ENCODE measurements around the gene RAB28.

Gene RAB28

GRCh38 chr4:13496605-13497004 lies 12.5 kb upstream of the RAB28 start:
- TF ChIP-seq REST (IDR thresholded peaks at IDR 0.05; ENCODE audit: insufficient read depth in 1 of 2, low read depth in 2 of 2, low read length in 2 of 2), result no peak
- TF ChIP-seq POLR2AphosphoS5 (IDR thresholded peaks at IDR 0.05; ENCODE audit: low read depth, low read length), result no peak
- TF ChIP-seq TAF1 (IDR thresholded peaks at IDR 0.05; ENCODE audit: borderline replicate concordance, insufficient read depth, low read length), result no peak
- TF ChIP-seq SIN3A (IDR thresholded peaks at IDR 0.05; ENCODE audit: borderline replicate concordance, insufficient read depth, low read length), result no peak
- no peak for TF ChIP-seq FOXP2 (optimal IDR thresholded peaks at IDR 0.05; ENCODE audit: borderline replicate concordance, extremely low read depth, extremely low read length, insufficient read depth)

- TF ChIP-seq REST (IDR thresholded peaks at IDR 0.05; ENCODE audit: insufficient read depth in 1 of 2, low read depth in 2 of 2, low read length in 2 of 2) (no peak), TAF1 (IDR thresholded peaks at IDR 0.05; ENCODE audit: borderline replicate concordance, insufficient read depth, low read length) (no peak), FOXP2 (optimal IDR thresholded peaks at IDR 0.05; ENCODE audit: borderline replicate concordance, extremely low read depth, extremely low read length, insufficient read depth) (no peak), POLR2AphosphoS5 (IDR thresholded peaks at IDR 0.05; ENCODE audit: low read depth, low read length) (no peak), SIN3A (IDR thresholded peaks at IDR 0.05; ENCODE audit: borderline replicate concordance, insufficient read depth, low read length) (no peak)
Measured at GRCh38 chr4:13495753-13496152, 11.6 kb upstream of the RAB28 start.

GRCh38 chr4:13493793-13494192 lies 9.7 kb upstream of the RAB28 start:
- TF ChIP-seq SIN3A (IDR thresholded peaks at IDR 0.05; ENCODE audit: borderline replicate concordance, insufficient read depth, low read length), result no peak
- TF ChIP-seq REST (IDR thresholded peaks at IDR 0.05; ENCODE audit: insufficient read depth in 1 of 2, low read depth in 2 of 2, low read length in 2 of 2), result no peak
- no peak for TF ChIP-seq FOXP2 (optimal IDR thresholded peaks at IDR 0.05; ENCODE audit: borderline replicate concordance, extremely low read depth, extremely low read length, insufficient read depth)
- TF ChIP-seq POLR2AphosphoS5 (IDR thresholded peaks at IDR 0.05; ENCODE audit: low read depth, low read length), result no peak
- no peak for TF ChIP-seq TAF1 (IDR thresholded peaks at IDR 0.05; ENCODE audit: borderline replicate concordance, insufficient read depth, low read length)

GRCh38 chr4:13492747-13493146 lies 8.6 kb upstream of the RAB28 start:
- TF ChIP-seq TAF1 (IDR thresholded peaks at IDR 0.05; ENCODE audit: borderline replicate concordance, insufficient read depth, low read length) (no peak), REST (IDR thresholded peaks at IDR 0.05; ENCODE audit: insufficient read depth in 1 of 2, low read depth in 2 of 2, low read length in 2 of 2) (no peak), POLR2AphosphoS5 (IDR thresholded peaks at IDR 0.05; ENCODE audit: low read depth, low read length) (no peak), SIN3A (IDR thresholded peaks at IDR 0.05; ENCODE audit: borderline replicate concordance, insufficient read depth, low read length) (no peak), FOXP2 (optimal IDR thresholded peaks at IDR 0.05; ENCODE audit: borderline replicate concordance, extremely low read depth, extremely low read length, insufficient read depth) (no peak)

- TF ChIP-seq SIN3A (IDR thresholded peaks at IDR 0.05; ENCODE audit: borderline replicate concordance, insufficient read depth, low read length) (no peak), REST (IDR thresholded peaks at IDR 0.05; ENCODE audit: insufficient read depth in 1 of 2, low read depth in 2 of 2, low read length in 2 of 2) (no peak), TAF1 (IDR thresholded peaks at IDR 0.05; ENCODE audit: borderline replicate concordance, insufficient read depth, low read length) (no peak), FOXP2 (optimal IDR thresholded peaks at IDR 0.05; ENCODE audit: borderline replicate concordance, extremely low read depth, extremely low read length, insufficient read depth) (no peak), POLR2AphosphoS5 (IDR thresholded peaks at IDR 0.05; ENCODE audit: low read depth, low read length) (no peak)
Measured at GRCh38 chr4:13484749-13485221, 645 bp upstream of the RAB28 start.
